ENCODE data around the gene ANKRD34C.

Gene ANKRD34C

GRCh38 chr15:79322306-79322705 lies 39.8 kb downstream of the ANKRD34C start:
- no peak for TF ChIP-seq ZFX (IDR thresholded peaks at IDR 0.05)
- TF ChIP-seq CTCF (conservative IDR thresholded peaks at IDR 0.05), result no peak

GRCh38 chr15:79322945-79323344 lies 40.4 kb downstream of the ANKRD34C start:
- TF ChIP-seq CTCF (conservative IDR thresholded peaks at IDR 0.05) (no peak), ZFX (IDR thresholded peaks at IDR 0.05) (no peak)
- H3K27ac ChIP-seq, result no peak overlapping the region

More at GRCh38 chr15:79322306-79322705, 39.8 kb downstream of the ANKRD34C start:
- H3K27ac ChIP-seq, result no peak overlapping the region

- TF ChIP-seq CTCF (conservative IDR thresholded peaks at IDR 0.05) (no peak), ZFX (IDR thresholded peaks at IDR 0.05) (no peak)
- H3K27ac ChIP-seq, result peak overlapping the region; percentile 28
These were observed 46.7 kb downstream of the ANKRD34C start for GRCh38 chr15:79329171-79329611.

All from C4-2B (cell line).